Measurements from ENCODE around the gene ZNF213. TPM values are rescaled to one million over a fixed set of nuclear protein-coding genes. Genes with fewer than 3 reads are reported as not detected.

Gene ZNF213
- total RNA-seq, 1 experiment from 2014 or later, result 3.8 TPM

DNA sequence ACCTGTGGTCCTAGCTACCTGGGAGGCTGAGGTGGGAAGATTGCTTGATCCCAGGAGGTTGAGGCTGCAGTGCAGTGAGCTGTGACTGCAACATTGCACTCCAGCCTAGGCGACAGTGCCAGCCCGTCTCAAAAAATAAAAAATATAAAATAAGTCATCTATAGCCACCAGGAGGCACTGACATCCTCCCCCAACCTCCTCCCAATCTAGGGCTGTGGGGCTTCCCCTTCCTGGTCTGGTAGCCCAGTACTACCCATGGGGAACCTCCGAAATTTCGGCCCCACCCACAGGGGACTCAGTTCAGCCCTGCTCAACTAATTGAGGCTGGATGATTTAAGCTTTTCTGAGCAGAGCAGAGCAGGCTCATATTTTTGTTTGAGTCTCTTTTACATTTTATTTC, 39.0 kb upstream of the ZNF213 start:
- Histone ChIP-seq H3K4me1 (replicated peaks) (peaks cover 5% of the 10 kb centered on the region; the same call in 1 of the 2 replicates), H3K27ac (no peak overlapping the region), H3K36me3 (no peaks in the 10 kb centered on the region), H3K4me3 (no peak overlapping the region), H3K9me3 (replicated peaks) (no peaks in the 10 kb centered on the region), H3K27me3 (replicated peaks) (no peaks in the 10 kb centered on the region)
- DNase-seq (ENCODE audit: low read depth in 1 of 2, low spot score in 2 of 2), result no peak

DNA sequence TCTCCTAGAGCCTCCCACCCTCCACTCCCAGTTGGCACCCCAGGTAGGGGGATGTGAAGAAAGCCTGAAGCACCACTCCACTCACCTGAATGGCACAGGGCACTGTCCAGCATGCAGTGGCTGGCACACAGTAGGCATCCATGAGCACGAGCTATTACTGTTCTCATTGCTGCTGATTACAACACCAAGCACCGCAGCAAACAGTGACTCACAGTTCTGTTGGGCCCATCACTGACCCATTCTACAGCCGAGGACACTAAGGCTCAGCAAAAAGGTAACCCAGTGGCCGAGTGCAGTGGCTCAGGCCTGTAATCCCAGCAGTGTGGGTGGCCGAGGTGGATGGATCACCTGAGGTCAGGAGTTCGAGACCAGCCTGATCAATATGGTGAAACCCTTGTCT, 38.5 kb upstream of the ZNF213 start:
- no peak for DNase-seq (ENCODE audit: low read depth in 1 of 2, low spot score in 2 of 2)
- no peak overlapping the region for H3K4me3 ChIP-seq
- no peak overlapping the region for H3K27ac ChIP-seq
- peaks cover 5% of the 10 kb centered on the region; the same call in 1 of the 2 replicates for H3K4me1 ChIP-seq (replicated peaks)
- H3K36me3 ChIP-seq, result no peaks in the 10 kb centered on the region
- no peaks in the 10 kb centered on the region for H3K9me3 ChIP-seq (replicated peaks)
- no peaks in the 10 kb centered on the region for H3K27me3 ChIP-seq (replicated peaks)

DNA sequence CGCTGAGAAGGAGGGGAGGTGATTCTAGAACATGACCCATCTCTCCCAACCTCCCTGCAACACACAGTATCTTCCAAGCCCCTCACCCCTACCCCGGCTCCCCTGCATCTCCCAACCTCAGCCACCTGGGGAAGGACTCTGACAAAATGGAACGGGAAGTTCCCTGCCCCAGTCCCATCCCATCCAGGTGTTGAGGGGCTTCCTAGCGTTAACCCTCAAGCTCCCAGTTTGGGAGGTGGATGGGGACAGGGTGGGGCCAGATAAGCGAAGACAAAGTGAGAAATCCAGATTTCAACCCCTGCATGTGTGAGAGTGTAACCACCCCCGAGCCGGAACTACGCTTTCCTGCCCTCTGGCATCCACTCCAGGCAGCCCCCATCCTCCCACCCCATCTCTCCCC, 37.6 kb upstream of the ZNF213 start:
- no peak overlapping the region for H3K27ac ChIP-seq
- DNase-seq (ENCODE audit: low read depth in 1 of 2, low spot score in 2 of 2), result no peak
- H3K4me1 ChIP-seq (replicated peaks), result peaks cover 5% of the 10 kb centered on the region; the same call in 1 of the 2 replicates
- no peaks in the 10 kb centered on the region for H3K27me3 ChIP-seq (replicated peaks)
- H3K9me3 ChIP-seq (replicated peaks), result no peaks in the 10 kb centered on the region
- H3K4me3 ChIP-seq, result no peak overlapping the region
- H3K36me3 ChIP-seq, result no peaks in the 10 kb centered on the region

DNA sequence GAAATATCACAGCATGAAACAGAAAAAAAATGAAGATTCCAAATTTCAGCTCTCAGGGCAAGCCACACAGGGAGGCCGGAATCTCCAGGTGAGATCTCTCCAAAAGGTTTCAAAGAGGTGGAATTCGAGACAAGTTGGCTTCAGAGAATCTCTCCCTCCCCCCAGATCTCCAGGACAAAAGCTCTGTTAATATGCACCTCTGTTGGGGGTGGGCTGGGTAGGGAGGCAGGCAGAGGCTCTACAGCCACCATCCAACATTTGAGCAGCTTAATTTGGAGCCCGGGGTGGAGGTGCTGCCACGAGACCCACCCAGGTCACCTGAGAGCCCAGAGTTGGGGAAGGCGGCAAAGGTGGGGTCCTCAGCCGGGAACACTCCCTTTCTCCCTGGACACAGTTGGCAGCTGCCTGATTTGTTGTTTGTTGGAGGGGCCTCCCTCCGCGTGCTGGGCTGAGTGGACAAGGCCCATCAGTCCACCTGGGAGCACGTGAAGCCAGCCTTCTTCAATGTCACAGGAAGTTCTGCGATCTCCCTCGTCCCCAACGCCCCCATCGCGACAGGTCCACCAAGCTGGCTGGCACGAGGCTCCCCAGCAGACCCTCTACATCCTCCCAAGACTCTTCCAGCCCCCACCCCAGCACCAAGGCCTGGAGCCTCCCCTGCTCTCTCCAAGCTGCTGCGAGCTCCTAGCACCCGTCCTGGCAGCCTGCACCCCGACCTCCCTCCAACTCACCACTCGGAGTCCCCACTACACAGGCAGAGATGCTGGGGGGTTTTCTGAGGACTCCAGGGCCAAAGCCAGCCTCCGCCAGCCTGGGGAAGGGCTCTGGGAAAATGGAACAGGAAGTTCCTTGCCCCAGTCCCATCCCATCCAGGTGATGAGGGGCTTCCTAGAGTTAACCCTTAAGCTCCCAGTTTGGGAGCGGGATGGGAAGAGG, 36.1 kb upstream of the ZNF213 start, which contains the start of gene ZSCAN10:
TSS of gene ZSCAN10 (minus strand) at position 836 of the 936 bp plus-strand sequence. CDS start 6,357 bp downstream, outside the sequence.
- Histone ChIP-seq H3K36me3 (no peaks in the 10 kb centered on the region), H3K4me1 (replicated peaks) (peaks cover 5% of the 10 kb centered on the region; the same call in 1 of the 2 replicates), H3K27ac (no peak within 1 kb of the TSS), H3K4me3 (no peak within 1 kb of the TSS), H3K9me3 (replicated peaks) (no peaks in the 10 kb centered on the region), H3K27me3 (replicated peaks) (no peaks in the 10 kb centered on the region)
- DNase-seq (ENCODE audit: low read depth in 1 of 2, low spot score in 2 of 2), result no peak

DNA sequence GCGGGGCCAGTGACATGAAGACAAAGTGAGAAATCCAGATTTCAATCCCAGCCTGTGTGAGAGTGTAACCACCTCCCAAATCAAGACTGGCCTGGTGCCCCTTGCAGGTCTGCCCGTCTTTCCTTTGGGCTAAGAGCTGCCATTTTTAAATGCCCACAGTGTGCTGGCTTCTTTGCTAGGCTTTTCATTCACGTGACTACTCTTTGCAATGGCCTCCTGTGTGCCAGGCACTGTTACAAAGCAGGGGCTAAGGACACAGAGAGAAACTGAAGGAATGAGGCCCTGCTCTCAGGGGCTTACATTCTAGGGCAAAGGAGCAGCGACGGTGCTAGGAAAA, 35.5 kb upstream of the ZNF213 start:
- H3K4me1 ChIP-seq (replicated peaks), result peaks cover 5% of the 10 kb centered on the region; the same call in 1 of the 2 replicates
- H3K9me3 ChIP-seq (replicated peaks), result no peaks in the 10 kb centered on the region
- no peaks in the 10 kb centered on the region for H3K27me3 ChIP-seq (replicated peaks)
- DNase-seq (ENCODE audit: low read depth in 1 of 2, low spot score in 2 of 2), result no peak
- no peaks in the 10 kb centered on the region for H3K36me3 ChIP-seq
- H3K27ac ChIP-seq, result no peak overlapping the region
- H3K4me3 ChIP-seq, result no peak overlapping the region

DNA sequence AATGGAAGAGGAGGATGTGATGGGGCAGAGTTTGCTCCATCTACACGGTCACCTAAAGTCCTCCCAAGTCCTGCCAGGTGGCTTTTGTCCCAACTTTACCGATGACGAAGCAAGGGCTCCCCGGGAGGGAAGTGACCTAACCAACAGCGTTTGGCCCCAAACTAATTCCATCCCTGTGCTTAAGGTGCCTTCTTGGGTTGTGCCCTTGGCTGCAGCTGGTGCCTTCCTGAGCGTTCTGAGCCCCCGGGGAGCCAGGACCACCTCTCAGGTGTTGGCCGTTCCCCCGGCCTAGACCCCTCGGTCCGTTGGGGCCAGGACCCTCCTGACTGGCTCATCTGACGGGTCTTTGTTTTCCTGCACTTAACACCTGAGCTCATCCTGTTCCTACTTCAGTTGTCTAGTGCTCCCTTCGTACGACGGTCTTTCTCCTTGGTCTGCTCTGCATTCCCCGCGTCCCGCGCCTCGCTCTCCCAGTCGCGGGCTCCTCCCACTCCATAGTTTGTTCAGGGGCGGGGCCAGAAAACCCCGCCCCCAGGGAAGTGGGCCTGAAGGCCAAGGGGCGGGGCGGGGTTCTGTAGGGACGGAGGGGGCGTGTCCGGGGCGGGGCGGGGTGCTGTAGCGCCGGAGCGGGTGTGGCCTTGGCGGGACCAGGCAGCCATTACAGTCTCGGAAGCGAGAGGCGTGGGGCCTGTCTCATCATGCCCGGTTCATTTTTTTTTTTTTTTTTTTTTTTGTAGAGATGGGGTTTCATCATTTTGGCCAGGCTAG, 34.9 kb upstream of the ZNF213 start:
- Histone ChIP-seq H3K9me3 (replicated peaks) (no peaks in the 10 kb centered on the region), H3K27ac (no peak overlapping the region), H3K27me3 (replicated peaks) (no peaks in the 10 kb centered on the region), H3K4me3 (no peak overlapping the region), H3K4me1 (replicated peaks) (peaks cover 5% of the 10 kb centered on the region; the same call in 1 of the 2 replicates), H3K36me3 (no peaks in the 10 kb centered on the region)
- DNase-seq (ENCODE audit: low read depth in 1 of 2, low spot score in 2 of 2), result peak; percentile 83 to 91

DNA sequence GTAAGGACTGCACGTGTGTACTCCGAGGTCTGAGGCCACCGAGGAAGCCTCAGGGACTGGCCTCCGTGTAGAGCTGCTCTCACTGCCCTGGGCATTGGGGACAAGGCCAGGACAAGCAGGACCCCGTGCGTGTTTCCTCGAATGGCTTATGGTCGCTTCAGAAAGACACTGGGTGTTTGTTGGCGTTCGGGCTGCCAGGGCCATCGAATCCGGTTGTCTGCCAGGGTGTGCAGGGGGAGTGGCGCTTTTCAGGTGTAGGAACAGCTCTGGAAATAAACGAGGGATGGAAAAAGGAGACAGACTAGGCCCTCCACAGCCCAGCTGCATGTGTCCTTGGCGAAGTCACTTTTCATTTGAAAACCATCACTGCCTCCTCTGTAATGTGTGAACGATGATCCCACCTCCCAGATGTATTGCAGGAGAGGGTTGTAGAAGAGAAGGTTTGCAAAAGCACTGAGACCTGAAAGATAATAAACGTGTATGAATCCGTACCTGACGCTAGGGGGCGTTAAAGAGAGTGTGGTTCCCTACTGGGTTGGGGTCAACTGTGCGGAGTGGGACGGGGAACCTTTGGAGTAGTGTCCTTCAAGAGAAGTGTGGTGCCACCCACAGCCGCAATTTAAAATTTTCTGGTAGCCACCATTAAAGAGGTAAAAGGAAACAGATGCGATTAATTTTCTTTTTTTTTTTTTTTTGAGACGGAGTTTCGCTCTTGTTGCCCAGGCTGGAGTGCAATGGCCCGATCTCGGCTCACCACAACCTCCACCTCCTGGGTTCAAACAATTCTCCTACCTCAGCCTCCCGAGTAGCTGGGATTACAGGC, 33.6 kb upstream of the ZNF213 start:
- Histone ChIP-seq H3K36me3 (no peaks in the 10 kb centered on the region), H3K27me3 (replicated peaks) (no peaks in the 10 kb centered on the region), H3K4me3 (no peak overlapping the region), H3K9me3 (replicated peaks) (no peaks in the 10 kb centered on the region), H3K27ac (no peak overlapping the region), H3K4me1 (replicated peaks) (peaks cover 5% of the 10 kb centered on the region; the same call in 1 of the 2 replicates)
- DNase-seq (ENCODE audit: low read depth in 1 of 2, low spot score in 2 of 2), result no peak

DNA sequence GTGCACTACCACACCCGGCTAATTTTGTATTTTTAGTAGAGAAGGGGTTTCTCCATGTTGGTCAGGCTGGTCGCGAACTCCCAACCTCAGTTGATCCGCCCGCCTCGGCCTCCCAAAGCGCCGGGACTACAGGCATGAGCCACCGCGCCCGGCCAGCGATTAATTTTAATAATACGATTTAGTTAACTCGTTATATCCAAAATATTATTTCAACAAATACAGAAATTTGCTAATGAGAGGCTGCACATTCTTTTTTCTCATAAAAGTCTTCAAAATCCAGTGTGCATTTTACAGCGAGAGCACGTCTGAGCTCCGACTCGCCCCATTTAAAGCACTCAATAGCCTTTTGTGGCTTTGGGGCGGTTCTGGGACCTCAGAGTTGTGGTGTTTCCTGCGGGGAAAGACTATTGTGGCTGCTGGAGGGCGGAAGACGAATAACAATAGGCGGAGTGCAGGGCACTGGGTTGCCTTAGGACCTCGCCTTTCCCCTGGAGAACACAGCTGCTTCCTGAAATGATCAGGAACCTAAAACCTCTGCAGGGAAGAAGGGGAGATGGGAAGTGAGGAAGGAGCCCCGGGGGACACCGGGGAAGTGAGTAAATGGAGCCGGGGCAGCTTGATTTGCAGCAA, 32.9 kb upstream of the ZNF213 start:
- H3K36me3 ChIP-seq, result no peaks in the 10 kb centered on the region
- H3K9me3 ChIP-seq (replicated peaks), result no peaks in the 10 kb centered on the region
- no peak for DNase-seq (ENCODE audit: low read depth in 1 of 2, low spot score in 2 of 2)
- H3K4me3 ChIP-seq, result no peak overlapping the region
- H3K4me1 ChIP-seq (replicated peaks), result peaks cover 8% of the 10 kb centered on the region
- H3K27me3 ChIP-seq (replicated peaks), result no peaks in the 10 kb centered on the region
- H3K27ac ChIP-seq, result no peak overlapping the region

DNA sequence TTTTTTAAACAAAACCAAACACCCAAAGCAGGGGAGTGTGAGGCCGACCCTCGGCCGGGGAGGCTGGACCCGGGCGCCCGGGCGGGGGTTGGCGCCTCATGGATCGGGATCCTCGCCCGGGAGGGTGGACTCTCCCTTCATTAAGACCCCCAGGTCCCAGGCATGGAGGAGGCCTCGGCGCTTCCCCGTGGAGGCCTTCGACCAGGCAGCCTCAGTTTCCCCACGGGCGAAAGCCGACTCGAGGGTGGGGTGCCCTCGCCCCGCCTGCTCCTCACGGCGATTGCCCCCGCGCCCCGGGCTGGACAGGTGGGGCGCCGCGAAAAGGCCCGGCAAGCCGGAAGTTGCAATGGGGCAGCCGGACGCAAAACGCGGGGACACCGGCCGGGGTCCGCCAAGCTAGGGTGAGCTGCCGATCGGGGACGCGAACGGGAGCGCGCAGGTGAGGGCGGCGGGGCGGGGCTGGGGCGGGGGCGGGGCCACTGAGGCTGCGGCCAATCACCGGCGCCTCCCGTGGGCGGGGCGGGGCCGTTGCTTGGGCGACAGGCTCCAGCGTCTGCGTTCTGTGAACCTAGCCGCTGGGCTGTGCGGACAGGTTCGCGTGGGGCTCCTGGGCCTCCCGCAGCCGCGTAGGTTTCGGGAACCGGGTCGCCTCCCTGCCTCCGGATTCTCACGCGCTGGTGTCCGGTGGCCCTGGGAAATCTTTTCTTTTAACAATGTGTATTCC, 28.5 kb upstream of the ZNF213 start:
- peak; percentile 60 to 93 for DNase-seq (ENCODE audit: low read depth in 1 of 2, low spot score in 2 of 2)
- no peak overlapping the region for H3K27ac ChIP-seq
- no peaks in the 10 kb centered on the region for H3K36me3 ChIP-seq
- H3K4me1 ChIP-seq (replicated peaks), result peaks cover 7% of the 10 kb centered on the region
- peak overlapping the region; percentile 49 for H3K4me3 ChIP-seq
- H3K27me3 ChIP-seq (replicated peaks), result no peaks in the 10 kb centered on the region
- no peaks in the 10 kb centered on the region for H3K9me3 ChIP-seq (replicated peaks)

DNA sequence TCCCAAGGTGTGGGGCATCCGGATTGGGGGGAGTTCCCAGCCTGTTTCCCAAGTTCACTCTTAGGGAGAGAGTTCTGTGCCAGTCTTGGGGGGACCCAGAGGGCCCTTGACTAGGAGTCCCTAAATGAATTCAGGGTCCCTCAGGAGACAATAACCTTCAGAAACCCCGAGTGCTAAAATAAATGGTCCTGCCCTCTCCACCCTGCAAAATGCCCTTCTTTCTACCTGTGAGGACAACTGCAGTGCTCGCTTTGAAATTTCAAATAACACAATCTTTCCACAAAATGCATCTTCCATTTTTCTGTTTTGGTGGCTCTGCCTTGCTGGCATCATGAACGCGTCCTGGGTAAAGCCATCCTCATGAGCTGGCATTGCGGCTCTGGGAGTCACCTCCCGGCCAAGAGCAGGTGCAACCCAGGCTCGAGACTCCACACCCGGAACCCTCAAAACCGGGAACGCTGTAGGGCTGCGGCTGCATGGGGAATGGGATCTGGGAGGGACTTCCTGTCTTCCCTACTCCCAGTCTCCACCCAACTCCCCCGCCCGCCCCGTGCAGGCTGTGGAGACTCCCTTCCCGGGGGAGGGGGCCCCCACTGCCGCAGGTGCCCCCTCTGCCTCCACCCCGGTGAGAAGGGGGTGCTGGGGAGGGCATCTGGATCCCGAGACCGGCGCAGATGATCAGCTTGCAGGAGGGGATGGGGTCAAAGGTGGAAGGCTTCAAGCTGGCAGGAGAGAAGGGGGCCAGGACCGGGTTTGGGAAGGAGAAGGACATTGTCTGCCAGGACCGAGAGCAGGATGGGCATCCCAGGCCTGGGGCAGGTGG, 22.6 kb upstream of the ZNF213 start, which contains the start of gene ZNF205:
TSS of gene ZNF205 (plus strand) at position 529 of the 823 bp plus-strand sequence. CDS start 845 bp downstream, outside the sequence.
- no peak within 1 kb of the TSS for H3K27ac ChIP-seq
- DNase-seq (ENCODE audit: low read depth in 1 of 2, low spot score in 2 of 2), result peak; percentile 52 to 76
- H3K27me3 ChIP-seq (replicated peaks), result no peaks in the 10 kb centered on the region
- H3K9me3 ChIP-seq (replicated peaks), result no peaks in the 10 kb centered on the region
- H3K4me1 ChIP-seq (replicated peaks), result peaks cover 20% of the 10 kb centered on the region
- H3K4me3 ChIP-seq, result peak within 1 kb of the TSS; percentile 55
- H3K36me3 ChIP-seq, result peaks cover 20% of the 10 kb centered on the region

DNA sequence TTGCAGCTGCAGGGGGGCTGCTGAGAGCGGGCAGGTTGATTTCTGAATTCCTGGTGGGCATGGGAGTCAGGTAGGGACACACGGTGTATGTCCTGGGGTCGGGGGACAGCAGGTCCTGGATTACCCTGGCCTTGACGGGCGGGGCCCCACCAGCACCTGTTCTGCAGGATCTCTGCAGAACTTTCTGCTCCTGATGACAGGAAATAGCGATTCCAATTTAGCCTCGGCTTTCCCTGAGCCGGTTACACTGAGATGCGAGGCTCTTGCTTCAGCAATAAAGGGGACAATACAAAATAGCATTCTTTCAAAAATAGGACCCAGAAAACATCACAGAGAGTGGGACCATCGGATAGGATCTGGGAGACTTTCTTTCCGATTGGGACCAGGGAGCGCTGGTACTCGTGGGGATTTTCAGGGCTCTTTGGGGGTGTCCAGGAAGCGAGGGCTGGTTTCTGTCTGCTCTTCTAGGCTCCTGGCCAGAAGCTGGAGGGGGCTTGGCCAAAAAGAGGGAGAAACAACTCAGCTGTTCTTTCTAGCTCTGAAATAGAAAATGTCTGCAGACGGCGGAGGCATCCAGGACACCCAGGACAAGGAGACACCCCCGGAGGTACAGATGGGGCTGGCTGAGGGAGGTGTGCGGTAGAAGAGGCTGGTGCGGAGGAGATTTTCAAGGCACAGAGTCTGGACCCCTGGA, 21.8 kb upstream of the ZNF213 start:
- H3K4me3 ChIP-seq, result peak overlapping the region; percentile 55
- H3K27me3 ChIP-seq (replicated peaks), result no peaks in the 10 kb centered on the region
- no peaks in the 10 kb centered on the region for H3K9me3 ChIP-seq (replicated peaks)
- peaks cover 19% of the 10 kb centered on the region for H3K4me1 ChIP-seq (replicated peaks)
- H3K27ac ChIP-seq, result no peak overlapping the region
- DNase-seq (ENCODE audit: low read depth in 1 of 2, low spot score in 2 of 2), result no peak
- peaks cover 22% of the 10 kb centered on the region for H3K36me3 ChIP-seq
